ENCODE results near the gene ZNF169. TPM values are rescaled to one million over a fixed set of nuclear protein-coding genes. Genes with fewer than 3 reads are reported as not detected.
"Not testable (repeated sequence)": the region's sequence is repeated elsewhere in the genome, so short reads cannot be mapped to it uniquely, and the experiment has no call there.

The ZNF169 gene
- total RNA-seq, 4 donors from 2014 or later: 13.5 to 51.8 (median 29.7) TPM

GRCh38 chr9:94222870-94223269 is 36.2 kb upstream of the ZNF169 start:
- Histone ChIP-seq H3K36me3 (no peaks in the 10 kb centered on the region), H3K4me1 (no peaks in the 10 kb centered on the region), H3K27ac (no peak overlapping the region), H3K4me3 (no peak overlapping the region), H3K9me3 (peaks cover 0 to 5% (median 0%) of the 10 kb centered on the region in 4 donors), H3K27me3 (no peaks in the 10 kb centered on the region)
- DNase-seq: no peak
- TF ChIP-seq POLR2A (IDR thresholded peaks at IDR 0.05) (no peak), CTCF (IDR thresholded peaks at IDR 0.05) (no peak)

DNA sequence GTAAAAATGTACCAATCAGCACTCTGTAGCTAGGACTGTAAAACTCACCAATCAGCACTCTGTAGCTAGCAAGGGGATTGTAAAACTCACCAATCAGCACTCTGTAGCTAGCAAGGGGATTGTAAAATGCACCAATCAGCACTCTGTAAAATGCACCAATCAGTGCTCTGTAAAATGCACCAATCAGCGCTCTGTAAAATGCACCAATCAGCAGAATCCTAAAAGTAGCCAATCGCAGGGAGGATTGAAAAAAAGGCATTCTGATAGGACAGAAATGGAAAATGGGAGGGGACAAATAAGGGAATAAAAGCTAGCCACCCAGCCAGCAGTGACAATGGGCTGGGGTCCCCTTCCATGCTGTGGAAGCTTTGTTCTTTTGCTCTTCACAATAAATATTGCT is 33.7 kb upstream of the ZNF169 start:
- H3K9me3 ChIP-seq, H3K27me3 ChIP-seq, H3K27ac ChIP-seq, H3K36me3 ChIP-seq, DNase-seq, H3K4me3 ChIP-seq, H3K4me1 ChIP-seq: not testable (repeated sequence)

GRCh38 chr9:94228616-94229015 is 30.5 kb upstream of the ZNF169 start:
- no peak for DNase-seq
- Histone ChIP-seq H3K4me3 (no peak overlapping the region), H3K36me3 (no peaks in the 10 kb centered on the region), H3K9me3 (peaks cover 0 to 10% (median 0%) of the 10 kb centered on the region in 4 donors), H3K27ac (no peak overlapping the region), H3K27me3 (no peaks in the 10 kb centered on the region), H3K4me1 (no peaks in the 10 kb centered on the region)
- TF ChIP-seq POLR2A (IDR thresholded peaks at IDR 0.05) (no peak), CTCF (IDR thresholded peaks at IDR 0.05) (no peak)

DNA sequence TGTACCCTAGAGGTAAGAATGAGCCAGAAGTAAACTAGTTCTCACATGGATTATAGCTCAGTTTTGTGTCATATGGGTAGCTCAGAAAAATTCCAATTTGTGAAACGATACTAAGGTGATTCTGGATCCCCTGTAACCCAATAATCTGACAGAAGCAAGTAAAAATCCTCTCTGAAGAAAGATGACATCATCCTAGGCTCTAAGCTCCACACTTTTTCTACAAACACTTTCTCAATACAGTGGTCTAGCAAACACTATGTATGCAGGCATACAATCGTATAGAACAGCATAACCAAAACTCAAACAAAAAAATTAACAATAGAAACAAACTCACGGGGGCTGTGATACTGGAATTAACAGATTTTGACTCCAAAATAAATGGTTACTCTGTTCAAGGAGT is 26.7 kb upstream of the ZNF169 start:
- peaks cover 0 to 5% (median 0%) of the 10 kb centered on the region in 4 donors for H3K9me3 ChIP-seq
- TF ChIP-seq POLR2A (IDR thresholded peaks at IDR 0.05): no peak
- TF ChIP-seq CTCF (IDR thresholded peaks at IDR 0.05): no peak
- no peak overlapping the region for H3K27ac ChIP-seq
- no peaks in the 10 kb centered on the region for H3K27me3 ChIP-seq
- no peaks in the 10 kb centered on the region for H3K36me3 ChIP-seq
- no peaks in the 10 kb centered on the region for H3K4me1 ChIP-seq
- H3K4me3 ChIP-seq: no peak overlapping the region
- DNase-seq: no peak

DNA sequence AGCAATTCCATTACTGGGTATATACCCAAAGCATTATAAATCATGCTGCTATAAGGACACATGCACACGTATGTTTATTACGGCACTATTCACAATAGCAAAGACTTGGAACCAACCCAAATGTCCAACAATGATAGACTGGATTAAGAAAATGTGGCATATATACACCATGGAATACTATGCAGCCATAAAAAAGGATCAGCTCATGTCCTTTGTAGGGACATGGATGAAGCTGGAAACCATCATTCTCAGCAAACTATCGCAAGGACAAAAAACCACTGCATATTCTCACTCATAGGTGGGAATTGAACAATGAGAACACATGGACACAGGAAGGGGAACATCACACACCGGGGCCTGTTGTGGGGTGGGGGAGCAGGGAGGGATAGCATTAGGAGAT is 18.0 kb upstream of the ZNF169 start:
- H3K9me3 ChIP-seq, H3K4me1 ChIP-seq, H3K27ac ChIP-seq, H3K27me3 ChIP-seq, H3K36me3 ChIP-seq, DNase-seq, H3K4me3 ChIP-seq: not testable (repeated sequence)

DNA sequence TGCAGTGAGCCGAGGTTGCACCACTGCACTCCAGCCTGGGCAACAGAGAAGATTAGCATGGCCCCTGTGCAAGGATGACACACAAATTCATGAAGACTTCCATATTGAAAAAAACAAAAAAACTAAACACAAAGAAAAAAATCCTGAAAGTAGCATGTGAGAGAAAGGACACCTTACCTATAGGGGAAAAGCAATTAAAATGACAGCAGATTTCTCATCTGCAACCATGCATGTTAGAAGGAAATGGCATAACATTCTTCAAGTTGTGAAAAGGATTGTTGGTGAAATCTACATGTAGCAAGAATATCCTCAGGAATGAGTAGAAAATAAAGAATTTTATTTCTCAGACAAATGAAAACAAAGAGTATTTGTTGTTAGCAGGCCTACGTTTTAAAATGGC is 13.4 kb upstream of the ZNF169 start:
- TF ChIP-seq CTCF (IDR thresholded peaks at IDR 0.05) (no peak), POLR2A (IDR thresholded peaks at IDR 0.05) (no peak)
- H3K27me3 ChIP-seq: no peaks in the 10 kb centered on the region
- H3K4me3 ChIP-seq: no peak overlapping the region
- H3K4me1 ChIP-seq: no peaks in the 10 kb centered on the region
- DNase-seq: no peak
- H3K36me3 ChIP-seq: no peaks in the 10 kb centered on the region
- H3K9me3 ChIP-seq: no peaks in the 10 kb centered on the region
- H3K27ac ChIP-seq: no peak overlapping the region

GRCh38 chr9:94250456-94250855 is 8.6 kb upstream of the ZNF169 start:
- H3K27me3 ChIP-seq: no peaks in the 10 kb centered on the region
- DNase-seq: no peak
- H3K4me3 ChIP-seq: no peak overlapping the region
- H3K36me3 ChIP-seq: no peaks in the 10 kb centered on the region
- no peaks in the 10 kb centered on the region for H3K9me3 ChIP-seq
- no peaks in the 10 kb centered on the region for H3K4me1 ChIP-seq
- no peak overlapping the region for H3K27ac ChIP-seq
- TF ChIP-seq POLR2A (IDR thresholded peaks at IDR 0.05) (no peak), CTCF (IDR thresholded peaks at IDR 0.05) (no peak)

Data from Peyer's patch (tissue), 4 donors.